C4-2B (cell line): ENCODE data around the gene BRSK2.
A peak's percentile ranks its signal among the peaks of the same experiment; 100 is the strongest.
"Not testable (repeated sequence)": the region's sequence is repeated elsewhere in the genome, so short reads cannot be mapped to it uniquely, and the experiment has no call there.

ENCODE experiments used
- H3K27ac ChIP-seq: fragments of 450-650 bp; 2 replicates; pipeline ENCODE4 v1.5.1; 2017
- ZFX ChIP-seq: fragments of 450-650 bp; IDR thresholded peaks from 2 replicates; pipeline ENCODE4 v1.6.1; 2017
- TF ChIP-seq, protein P1 (sequence below): fragments of 450-650 bp; conservative IDR thresholded peaks from 2 replicates; pipeline ENCODE4 v1.5.1; 2017; ENCODE audit warnings: mild to moderate bottlenecking

The BRSK2 gene

DNA sequence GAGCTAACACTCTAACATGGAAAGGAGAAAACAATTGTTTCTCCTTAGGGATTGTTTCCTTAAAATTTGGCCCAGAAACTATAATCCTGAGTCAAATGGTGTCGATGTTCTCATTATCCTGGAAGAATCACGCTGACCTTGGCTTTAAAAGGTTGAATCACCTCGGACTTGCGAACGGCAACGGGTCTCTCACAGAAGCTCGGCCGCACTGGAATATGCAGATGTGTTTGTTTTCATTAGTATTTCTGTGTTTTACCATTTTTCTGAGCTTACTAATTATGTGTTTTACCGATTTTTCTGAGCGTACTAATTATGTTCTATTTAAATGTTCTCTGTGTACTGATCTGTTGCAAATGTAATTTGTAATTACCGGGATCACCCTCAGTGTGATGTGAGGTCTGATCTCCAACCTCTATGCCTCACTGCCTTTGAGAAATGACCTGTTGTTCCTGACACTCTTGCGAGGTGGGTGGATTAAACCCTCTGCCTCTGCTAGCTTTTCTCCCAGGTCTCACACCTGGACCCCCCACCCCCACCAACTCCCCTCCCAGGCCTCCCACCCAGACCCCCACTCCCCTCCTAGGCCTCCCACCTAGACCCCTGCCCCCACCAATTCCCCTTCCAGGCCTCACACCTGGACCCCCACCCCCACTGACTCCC is 38.3 kb upstream of the BRSK2 start:
- H3K27ac ChIP-seq = peak overlapping the region; percentile 20
- TF ChIP-seq ZFX = no peak

DNA sequence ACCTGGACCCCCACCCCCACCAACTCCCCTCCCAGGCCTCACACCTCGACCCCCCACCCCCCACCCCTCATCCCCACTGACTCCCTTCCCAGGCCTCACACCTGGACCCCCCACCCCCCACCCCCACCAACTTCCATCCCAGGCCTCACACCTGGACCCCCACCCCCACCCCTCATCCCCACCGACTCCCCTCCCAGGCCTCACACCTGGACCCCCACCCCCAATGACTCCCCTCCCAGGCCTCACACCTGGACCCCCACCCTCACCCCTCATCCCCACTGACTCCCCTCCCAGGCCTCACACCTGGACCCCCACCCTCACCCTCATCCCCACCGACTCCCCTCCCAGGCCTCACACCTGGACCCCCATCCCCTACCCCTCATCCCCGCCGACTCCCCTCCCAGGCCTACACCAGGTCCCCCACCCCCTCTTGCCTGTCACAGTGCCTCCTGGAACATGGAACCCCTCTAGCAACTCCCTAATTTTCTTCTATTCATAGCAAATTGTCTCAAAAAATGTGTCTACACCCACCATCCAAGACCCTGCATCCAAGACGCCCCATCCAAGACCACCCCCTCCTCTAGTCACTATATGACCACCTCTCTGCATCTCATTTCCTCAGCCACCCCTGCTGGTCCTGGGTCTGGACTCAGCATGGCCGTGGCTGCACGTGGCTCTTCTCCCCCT is 36.9 kb upstream of the BRSK2 start:
- H3K27ac ChIP-seq = no peak overlapping the region
- TF ChIP-seq, protein P1, sequence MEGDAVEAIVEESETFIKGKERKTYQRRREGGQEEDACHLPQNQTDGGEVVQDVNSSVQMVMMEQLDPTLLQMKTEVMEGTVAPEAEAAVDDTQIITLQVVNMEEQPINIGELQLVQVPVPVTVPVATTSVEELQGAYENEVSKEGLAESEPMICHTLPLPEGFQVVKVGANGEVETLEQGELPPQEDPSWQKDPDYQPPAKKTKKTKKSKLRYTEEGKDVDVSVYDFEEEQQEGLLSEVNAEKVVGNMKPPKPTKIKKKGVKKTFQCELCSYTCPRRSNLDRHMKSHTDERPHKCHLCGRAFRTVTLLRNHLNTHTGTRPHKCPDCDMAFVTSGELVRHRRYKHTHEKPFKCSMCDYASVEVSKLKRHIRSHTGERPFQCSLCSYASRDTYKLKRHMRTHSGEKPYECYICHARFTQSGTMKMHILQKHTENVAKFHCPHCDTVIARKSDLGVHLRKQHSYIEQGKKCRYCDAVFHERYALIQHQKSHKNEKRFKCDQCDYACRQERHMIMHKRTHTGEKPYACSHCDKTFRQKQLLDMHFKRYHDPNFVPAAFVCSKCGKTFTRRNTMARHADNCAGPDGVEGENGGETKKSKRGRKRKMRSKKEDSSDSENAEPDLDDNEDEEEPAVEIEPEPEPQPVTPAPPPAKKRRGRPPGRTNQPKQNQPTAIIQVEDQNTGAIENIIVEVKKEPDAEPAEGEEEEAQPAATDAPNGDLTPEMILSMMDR = no peak
- TF ChIP-seq ZFX = no peak

DNA sequence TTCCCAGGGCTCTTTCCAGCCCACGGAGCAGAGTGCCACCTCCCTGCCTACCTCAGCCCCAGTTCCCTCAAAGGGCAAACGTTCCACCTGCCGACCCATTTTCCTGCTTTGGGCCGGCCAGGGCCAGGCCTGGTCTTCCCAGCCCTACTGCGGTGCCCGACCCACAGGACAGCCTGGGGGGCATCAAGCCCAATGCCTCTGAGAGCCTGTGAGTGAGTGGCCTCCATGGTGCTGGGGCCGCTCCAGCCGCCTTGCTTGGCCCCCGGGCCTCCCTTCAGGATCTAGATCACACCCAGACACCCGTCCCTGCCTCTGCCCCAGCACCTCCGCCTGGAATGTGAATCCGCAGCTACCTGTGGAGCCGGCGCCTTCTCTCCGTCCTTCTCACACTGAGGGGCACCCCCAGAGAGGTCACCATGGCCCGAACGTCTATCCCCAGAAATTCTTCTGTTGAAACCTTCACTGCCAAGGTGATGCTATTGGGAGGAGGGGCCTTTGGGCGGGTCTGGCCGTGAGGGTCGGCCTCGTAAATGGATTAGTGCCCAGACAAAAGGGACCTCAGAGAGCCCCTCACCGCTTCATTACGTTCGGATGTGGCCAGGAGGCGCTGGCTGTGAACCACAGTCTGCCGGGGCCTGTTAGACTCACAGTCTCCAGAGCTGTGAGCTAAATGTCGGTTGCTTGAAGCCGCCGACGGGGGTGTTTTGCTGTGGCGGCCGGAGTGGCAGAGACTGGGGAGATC is 36.2 kb upstream of the BRSK2 start:
- no peak overlapping the region for H3K27ac ChIP-seq
- no peak for TF ChIP-seq ZFX
- TF ChIP-seq, protein P1 = no peak

DNA sequence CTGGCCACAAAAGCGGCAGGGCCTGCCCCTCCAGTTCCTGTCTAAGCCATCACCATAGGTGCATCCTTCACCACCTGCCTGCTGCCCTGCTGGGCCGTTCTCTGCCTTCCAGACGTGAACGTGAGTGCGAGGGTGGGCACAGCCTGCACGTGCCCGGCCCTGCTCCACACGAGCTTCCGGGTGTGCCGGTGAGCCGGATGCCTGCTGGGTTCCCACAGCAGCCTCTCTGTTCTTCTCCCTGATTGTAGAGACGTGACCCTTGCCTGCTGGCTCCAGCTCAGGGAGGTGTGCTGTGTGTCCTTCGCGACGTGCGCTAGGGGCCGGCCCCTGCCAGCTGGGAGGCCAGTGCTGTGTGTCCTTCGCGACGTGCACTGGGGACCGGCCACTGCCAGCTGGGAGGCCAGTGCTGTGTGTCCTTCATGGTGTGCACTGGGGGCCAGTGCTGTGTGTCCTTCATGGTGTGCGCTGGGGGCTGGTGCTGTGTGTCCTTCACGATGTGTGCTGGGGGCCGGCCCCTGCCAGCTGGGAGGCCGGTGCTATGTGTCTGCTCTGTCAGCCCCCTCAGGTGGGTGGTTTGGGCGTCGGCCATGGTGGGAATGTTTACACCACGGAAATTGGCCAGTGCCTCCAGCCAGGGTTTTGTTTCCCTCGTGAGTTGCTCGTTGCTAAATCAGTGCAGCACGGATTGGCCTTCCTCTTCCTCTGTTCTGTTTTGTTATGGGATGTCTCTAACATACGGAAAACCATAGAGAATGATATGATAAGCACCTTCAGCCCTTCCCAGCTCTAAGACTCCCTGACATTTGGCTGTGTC is 35.4 kb upstream of the BRSK2 start:
- H3K27ac ChIP-seq = no peak overlapping the region
- no peak for TF ChIP-seq ZFX
- TF ChIP-seq, protein P1 = no peak

DNA sequence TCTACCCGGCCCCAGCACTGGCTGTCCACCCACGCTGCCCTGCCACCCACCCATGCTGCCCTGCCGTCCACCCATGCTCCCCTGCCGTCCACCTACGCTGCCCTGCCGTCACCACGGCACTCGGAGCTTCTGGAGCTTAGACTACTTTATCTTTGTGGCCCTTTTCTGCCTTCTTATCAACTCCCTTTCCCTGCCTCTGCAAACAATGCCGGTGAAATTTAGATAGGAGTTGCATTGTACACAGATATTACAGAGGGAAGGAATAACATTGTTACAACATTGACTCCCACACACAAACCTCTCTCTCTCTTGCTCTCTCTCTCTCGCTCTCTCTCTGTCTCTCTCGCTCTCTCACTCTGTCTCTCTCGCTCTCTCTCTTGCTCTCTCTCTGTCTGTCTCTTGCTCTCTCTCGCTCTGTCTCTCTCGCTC is 33.7 kb upstream of the BRSK2 start:
- no peak for TF ChIP-seq ZFX
- TF ChIP-seq, protein P1 = no peak
- H3K27ac ChIP-seq = no peak overlapping the region

DNA sequence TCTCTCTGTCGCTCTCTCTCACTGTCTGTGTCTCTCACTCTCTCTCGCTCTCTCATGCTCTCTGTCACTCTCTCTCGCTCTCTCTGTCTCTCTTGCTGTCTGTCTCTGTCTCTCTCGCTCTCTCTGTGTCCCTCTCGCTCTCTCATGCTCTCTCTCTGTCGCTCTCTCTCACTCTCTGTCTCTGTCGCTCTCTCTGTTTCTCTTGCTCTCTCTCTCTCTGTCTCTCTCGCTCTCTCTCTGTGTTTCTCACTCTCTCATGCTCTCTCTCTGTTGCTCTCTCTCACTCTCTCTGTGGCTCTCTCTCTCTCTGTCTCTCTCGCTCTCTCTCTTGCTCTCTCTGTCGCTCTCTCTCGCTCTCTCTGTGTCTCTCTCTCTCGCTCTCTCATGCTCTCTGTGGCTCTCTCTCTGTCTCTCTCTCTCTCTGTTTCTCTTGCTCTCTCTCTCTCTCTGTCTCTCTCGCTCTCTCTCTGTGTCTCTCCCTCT is 33.2 kb upstream of the BRSK2 start:
- H3K27ac ChIP-seq = no peak overlapping the region
- TF ChIP-seq, protein P1 = no peak
- no peak for TF ChIP-seq ZFX

DNA sequence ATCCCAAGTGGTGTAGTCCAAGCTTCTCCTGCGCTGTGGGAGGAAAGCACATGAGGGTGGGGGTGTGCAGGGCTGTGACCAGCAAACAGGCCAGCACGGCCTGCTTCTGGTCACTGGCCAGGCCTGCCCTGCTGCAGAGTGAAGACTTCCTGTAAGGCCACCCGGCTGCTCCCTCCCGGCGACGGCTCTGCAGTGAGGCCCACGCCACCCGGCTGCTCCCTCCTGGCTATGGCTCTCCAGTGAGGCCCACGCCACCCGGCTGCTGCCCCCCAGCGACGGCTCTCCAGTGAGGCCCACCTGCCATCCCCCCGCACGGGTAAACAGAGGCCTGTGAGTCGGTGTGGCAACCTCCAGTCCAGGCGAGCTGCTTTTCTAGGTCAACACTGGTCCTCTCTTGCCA is 31.4 kb upstream of the BRSK2 start:
- TF ChIP-seq, protein P1 = no peak
- no peak for TF ChIP-seq ZFX
- H3K27ac ChIP-seq = no peak overlapping the region

DNA sequence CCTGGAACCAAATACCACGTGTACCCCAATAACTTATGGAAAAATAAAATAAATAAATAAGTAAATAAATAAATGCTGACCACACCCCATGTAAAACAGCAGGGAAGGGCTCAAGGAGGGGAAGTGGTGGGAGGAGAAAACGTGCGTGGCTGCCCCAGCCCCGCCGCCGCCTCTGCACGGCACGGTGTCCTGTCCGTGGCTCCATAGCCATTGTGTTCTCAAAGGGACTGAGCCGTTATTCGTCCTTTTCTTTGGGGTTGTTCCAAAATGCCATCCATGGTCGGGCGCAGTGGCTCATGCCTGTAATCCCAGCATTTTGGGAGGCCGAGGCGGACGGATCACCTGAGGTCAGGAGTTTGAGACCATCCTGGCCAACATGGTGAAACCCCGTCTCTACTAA is 30.8 kb upstream of the BRSK2 start:
- not testable (repeated sequence) for H3K27ac ChIP-seq
